ENCODE data around the gene CYP27B1. TPM values are rescaled to one million over a fixed set of nuclear protein-coding genes. Genes with fewer than 3 reads are reported as not detected.

CYP27B1 gene
- total RNA-seq, 1 donor from 2014 or later: 2.4 TPM

DNA sequence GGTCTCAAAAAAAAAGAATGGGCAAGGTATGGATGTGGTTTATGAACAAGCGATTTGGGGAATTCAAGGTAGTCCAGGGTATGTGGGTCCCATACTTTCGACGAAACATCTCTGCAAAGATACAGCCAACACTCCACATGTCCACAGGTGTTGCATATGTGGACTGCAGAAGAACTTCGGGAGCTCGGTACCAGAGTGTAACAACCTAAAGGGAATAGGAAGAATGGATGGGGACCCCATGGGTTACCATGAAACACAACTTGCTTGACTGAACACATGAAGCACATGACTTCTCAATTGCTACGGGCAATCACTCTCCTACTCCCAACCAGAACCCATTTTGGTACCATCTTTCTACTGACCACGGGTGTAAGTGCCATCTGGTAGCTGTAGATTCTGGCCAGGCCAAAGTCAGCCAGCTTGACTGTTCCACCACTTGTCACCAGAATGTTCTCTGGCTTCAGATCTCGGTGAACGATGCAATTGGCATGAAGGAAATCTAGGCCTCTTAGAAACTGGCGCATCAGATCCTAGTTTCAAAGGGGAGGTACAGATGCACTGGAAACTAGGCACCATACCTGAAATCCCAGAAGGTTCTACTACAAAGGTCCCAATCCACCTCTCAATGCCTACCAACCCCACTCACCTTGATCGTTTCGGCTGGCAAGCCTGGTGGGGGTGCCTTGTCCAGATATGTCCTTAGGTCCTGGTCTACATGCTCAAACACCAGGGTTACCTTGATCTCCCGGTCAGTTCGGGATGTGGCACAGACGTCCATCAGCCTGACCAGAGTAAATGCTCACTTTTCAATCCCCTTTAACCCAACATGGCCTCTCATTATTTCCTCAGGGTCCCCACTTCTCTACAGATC, 16.1 kb downstream of the CYP27B1 start:
- no peak for DNase-seq
- no peaks in the 10 kb centered on the region for H3K9me3 Mint-ChIP-seq
- H3K36me3 Mint-ChIP-seq (ENCODE audit: low read depth): peaks cover 56% of the 10 kb centered on the region
- TF ChIP-seq, protein P1, sequence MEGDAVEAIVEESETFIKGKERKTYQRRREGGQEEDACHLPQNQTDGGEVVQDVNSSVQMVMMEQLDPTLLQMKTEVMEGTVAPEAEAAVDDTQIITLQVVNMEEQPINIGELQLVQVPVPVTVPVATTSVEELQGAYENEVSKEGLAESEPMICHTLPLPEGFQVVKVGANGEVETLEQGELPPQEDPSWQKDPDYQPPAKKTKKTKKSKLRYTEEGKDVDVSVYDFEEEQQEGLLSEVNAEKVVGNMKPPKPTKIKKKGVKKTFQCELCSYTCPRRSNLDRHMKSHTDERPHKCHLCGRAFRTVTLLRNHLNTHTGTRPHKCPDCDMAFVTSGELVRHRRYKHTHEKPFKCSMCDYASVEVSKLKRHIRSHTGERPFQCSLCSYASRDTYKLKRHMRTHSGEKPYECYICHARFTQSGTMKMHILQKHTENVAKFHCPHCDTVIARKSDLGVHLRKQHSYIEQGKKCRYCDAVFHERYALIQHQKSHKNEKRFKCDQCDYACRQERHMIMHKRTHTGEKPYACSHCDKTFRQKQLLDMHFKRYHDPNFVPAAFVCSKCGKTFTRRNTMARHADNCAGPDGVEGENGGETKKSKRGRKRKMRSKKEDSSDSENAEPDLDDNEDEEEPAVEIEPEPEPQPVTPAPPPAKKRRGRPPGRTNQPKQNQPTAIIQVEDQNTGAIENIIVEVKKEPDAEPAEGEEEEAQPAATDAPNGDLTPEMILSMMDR (IDR thresholded peaks at IDR 0.05): no peak
- H3K27ac Mint-ChIP-seq: peak overlapping the region; percentile 87
- POLR2A ChIA-PET: no interaction called here
- intact Hi-C loops (cut with micrococcal nuclease): loop anchor here (5.0 kb wide), 2 partner anchors 273 to 1063 kb away; partner anchors contain the start of genes ARHGAP9 and PTGES3
- no peaks in the 10 kb centered on the region for H3K27me3 Mint-ChIP-seq
- peak overlapping the region; percentile 90 for H3K4me3 Mint-ChIP-seq
- H3K4me1 Mint-ChIP-seq: peaks cover 55% of the 10 kb centered on the region
- CTCF ChIA-PET: no interaction called here
- ATAC-seq (ENCODE audit: low read depth): no peak

DNA sequence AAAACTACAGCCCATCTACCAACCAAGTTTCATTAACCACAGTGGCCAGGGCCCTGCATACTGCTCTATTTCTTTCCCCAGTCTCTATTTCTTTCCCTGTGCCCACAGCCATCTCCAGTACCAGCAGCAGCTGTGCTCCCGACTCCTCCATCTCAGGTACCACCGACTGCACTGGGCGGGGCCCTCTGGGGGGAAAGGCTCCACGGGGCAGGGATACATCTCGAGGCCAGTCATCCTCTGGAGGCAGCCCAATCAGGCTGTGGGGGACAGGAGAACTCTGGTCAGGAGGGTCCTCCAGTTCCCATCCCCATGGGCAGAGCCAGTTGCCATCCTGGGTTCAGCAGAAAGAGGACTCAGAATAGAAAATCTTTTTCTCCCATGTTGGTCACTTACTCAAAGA, 17.8 kb downstream of the CYP27B1 start:
- ATAC-seq (ENCODE audit: low read depth): no peak
- Mint-ChIP-seq H3K4me3 (no peak overlapping the region), H3K27ac (no peak overlapping the region), H3K9me3 (no peaks in the 10 kb centered on the region), H3K36me3 (ENCODE audit: low read depth) (peaks cover 60% of the 10 kb centered on the region), H3K4me1 (peaks cover 62% of the 10 kb centered on the region), H3K27me3 (no peaks in the 10 kb centered on the region)
- intact Hi-C loops (cut with micrococcal nuclease): no loop called here
- ChIA-PET POLR2A (interaction anchor here (0.6 to 0.7 kb wide), 2 partner anchors 638 to 1290 kb away, joined by 3 to 5 read pairs; partner anchors contain the start of gene STAT6), CTCF (no interaction called here)
- DNase-seq: no peak
- TF ChIP-seq, protein P1 (IDR thresholded peaks at IDR 0.05): no peak

DNA sequence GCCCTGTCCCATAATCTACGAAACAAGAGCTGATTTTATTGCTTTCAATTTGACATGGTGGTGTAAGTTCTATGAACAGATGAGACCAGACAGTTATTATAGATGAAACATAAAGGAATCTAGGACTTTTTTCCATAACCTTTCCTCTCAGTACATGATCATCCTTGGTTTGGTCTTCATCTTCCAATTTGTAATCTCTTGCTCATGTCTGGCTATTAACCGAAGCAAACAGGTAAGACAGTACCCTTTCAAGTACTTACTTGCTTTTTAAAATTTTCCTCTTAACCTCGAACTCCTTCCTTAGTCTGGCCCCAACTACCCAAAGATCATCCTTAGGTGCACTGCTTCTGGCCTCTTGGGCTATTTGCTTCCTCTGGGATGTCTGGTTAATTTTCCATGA, 20.9 kb downstream of the CYP27B1 start:
- DNase-seq (no peak), ATAC-seq (ENCODE audit: low read depth) (no peak)
- ChIA-PET CTCF (no interaction called here), POLR2A (interaction anchor here (1.4 to 2.7 kb wide), 3 partner anchors 8 to 52 kb away, joined by 4 to 28 read pairs (median 4); partner anchors contain the start of genes MARCHF9 and OS9)
- Mint-ChIP-seq H3K4me1 (peaks cover 52% of the 10 kb centered on the region), H3K36me3 (ENCODE audit: low read depth) (peaks cover 50% of the 10 kb centered on the region), H3K4me3 (peak overlapping the region; percentile 86), H3K27me3 (no peaks in the 10 kb centered on the region), H3K27ac (peak overlapping the region; percentile 89), H3K9me3 (no peaks in the 10 kb centered on the region)
- intact Hi-C loops (cut with micrococcal nuclease): no loop called here
- TF ChIP-seq, protein P1 (IDR thresholded peaks at IDR 0.05): no peak

DNA sequence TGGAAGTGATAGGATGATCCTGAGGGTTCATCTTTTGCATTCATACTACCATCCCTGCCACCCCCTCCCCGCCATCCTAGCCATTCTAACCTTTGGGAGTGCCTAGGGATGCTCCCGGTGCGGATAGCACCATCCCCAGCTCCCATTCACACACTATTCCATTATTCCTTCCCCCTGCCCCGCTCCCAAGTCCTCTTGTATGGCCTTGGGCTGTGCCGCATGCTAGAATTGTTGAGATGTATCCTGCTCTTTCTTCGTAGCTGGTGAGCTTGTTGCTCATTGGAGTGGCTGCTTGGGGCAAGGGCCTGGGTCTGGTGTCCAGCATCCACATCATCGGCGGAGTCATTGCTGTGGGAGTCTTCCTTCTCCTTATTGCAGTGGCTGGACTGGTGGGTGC, 21.4 kb downstream of the CYP27B1 start:
- TF ChIP-seq, protein P1 (IDR thresholded peaks at IDR 0.05): no peak
- Mint-ChIP-seq H3K9me3 (no peaks in the 10 kb centered on the region), H3K27me3 (no peaks in the 10 kb centered on the region), H3K36me3 (ENCODE audit: low read depth) (peaks cover 46% of the 10 kb centered on the region), H3K27ac (peak overlapping the region; percentile 89), H3K4me3 (peak overlapping the region; percentile 86), H3K4me1 (peaks cover 52% of the 10 kb centered on the region)
- ATAC-seq (ENCODE audit: low read depth): no peak
- no peak for DNase-seq
- intact Hi-C loops (cut with micrococcal nuclease): loop anchor here (2.0 kb wide), 1 partner anchor 223 kb away; the partner anchor contains the start of gene MBD6
- CTCF ChIA-PET: interaction anchor here (1.9 kb wide), 1 partner anchor 11 kb away, joined by 14 read pairs; no protein-coding TSS in a partner anchor
- POLR2A ChIA-PET: interaction anchor here (0.8 to 2.7 kb wide), 9 partner anchors 9 to 265 kb away, joined by 3 to 28 read pairs (median 4); partner anchors contain the start of genes ARHGAP9, ATP23, CTDSP2 and MARCHF9
